ENCODE measurements around the gene BTBD1.

BTBD1 gene

GRCh38 chr15:83090465-83090864 is 23.4 kb upstream of the BTBD1 start (continued):
- TF ChIP-seq INSM2 (tag by site-specific recombination; IDR thresholded peaks at IDR 0.05) (no peak), ZNF148 (tag by site-specific recombination; IDR thresholded peaks at IDR 0.05; ENCODE audit: borderline replicate concordance) (no peak), ZNF623 (tag by site-specific recombination; IDR thresholded peaks at IDR 0.05) (no peak), REST (tag by site-specific recombination; IDR thresholded peaks at IDR 0.05) (no peak), PRDM10 (tag by site-specific recombination; IDR thresholded peaks at IDR 0.05) (no peak), ZNF398 (tag by site-specific recombination; IDR thresholded peaks at IDR 0.05) (no peak), ZNF335 (tag by site-specific recombination; conservative IDR thresholded peaks at IDR 0.05) (no peak), ZNF571 (tag by site-specific recombination; IDR thresholded peaks at IDR 0.05) (no peak), ZNF488 (tag by site-specific recombination; IDR thresholded peaks at IDR 0.05) (no peak), IKZF3 (tag by site-specific recombination; IDR thresholded peaks at IDR 0.05) (no peak), ZNF529 (tag by site-specific recombination; IDR thresholded peaks at IDR 0.05; ENCODE audit: insufficient replicate concordance) (no peak), ZNF433 (tag by site-specific recombination; IDR thresholded peaks at IDR 0.05; ENCODE audit: low read depth) (no peak), ZNF23 (tag by site-specific recombination; IDR thresholded peaks at IDR 0.05; ENCODE audit: borderline replicate concordance) (no peak)

All from HEK293 (cell line).